HCT116 (cell line): ENCODE measurements around the gene ELFN1. TPM values are rescaled to one million over a fixed set of nuclear protein-coding genes. Genes with fewer than 3 reads are reported as not detected.
"Not testable (repeated sequence)": the region's sequence is repeated elsewhere in the genome, so short reads cannot be mapped to it uniquely, and the experiment has no call there.

ENCODE experiments used
- ATAC-seq: fragments of 200-7000 bp; cut with Tn5 transposase; 2 replicates; pipeline ENCODE4 v1.9.1; 2020; ENCODE audit warnings: mild to moderate bottlenecking, moderate library complexity
- BruUV-seq: library from RNA; stranded (reverse); fragments of 400-500 nt; replicated peaks from 2 replicates; lab custom pipeline; 2021; lab: Mats Ljungman, UMichigan
- CTCF ChIA-PET: fragments of 300-600 bp; sonication (Branson Sonifier 250); formaldehyde crosslinking; loops from one replicate; lab custom pipeline; 2021; ENCODE audit warnings: antibody characterized with exemption; lab: Charles Lee
- POLR2A ChIA-PET: fragments of 300-600, 350-600 bp; sonication (Branson Sonifier 250); formaldehyde crosslinking; loops from one replicate; lab custom pipeline; 2021; ENCODE audit warnings: antibody characterized with exemption; lab: Charles Lee
- RAD21 ChIA-PET, 2 experiments: fragments of 300-600 bp; sonication (Branson Sonifier 250); formaldehyde crosslinking; loops; one replicate each; lab custom pipeline; 2023; ENCODE audit warnings: low total read pairs in 2 of 2; ENCODE audit not compliant: uncharacterized antibody in 2 of 2, unreplicated experiment in 2 of 2, low non-redundant PET in 1 of 2; lab: Charles Lee
- DNase-seq: peaks from one replicate; pipeline ENCODE4 v3.0.0-alpha.2; 2010; ENCODE audit warnings: low read depth, low spot score
- H2AFZ ChIP-seq: fragments of 200-600 bp; shearing (Covaris generic), sonication (generic); 2 replicates; pipeline ENCODE4 v1.6.1; 2017; ENCODE audit warnings: low read depth, mixed run types, mixed read lengths, antibody characterized with exemption, low read length; ENCODE audit not compliant: poor library complexity, severe bottlenecking
- H3K27ac ChIP-seq: 2 replicates; pipeline ENCODE4 v1.5.1; 2012; ENCODE audit warnings: low read depth, low read length
- H3K27me3 ChIP-seq: fragments of 200-600 bp; sonication (generic); 2 replicates; pipeline ENCODE4 v1.6.1; 2016; ENCODE audit warnings: mixed run types, low read length, mixed read lengths; ENCODE audit not compliant: insufficient read depth
- H3K36me3 ChIP-seq, 2 experiments: fragments of 200-500 bp in 1 of 2; fragments of 200-600 bp in 1 of 2; sonication (Bioruptor generic) in 1 of 2; sonication (generic) in 1 of 2; 2 replicates each; pipeline versions ENCODE4 v1.5.1 to v1.6.1; 2014 to 2016; ENCODE audit warnings: low read length in 2 of 2, inconsistent platforms in 1 of 2, mixed read lengths in 1 of 2, mixed run types in 1 of 2; ENCODE audit not compliant: insufficient read depth in 2 of 2, control insufficient read depth in 1 of 2
- H3K4me1 ChIP-seq, 2 experiments: fragments of 200-600 bp in 1 of 2; sonication (generic) in 1 of 2; 2 replicates each; pipeline versions ENCODE4 v1.5.1 to v1.6.1; 2012 to 2017; ENCODE audit warnings: low read length in 2 of 2, inconsistent platforms in 1 of 2, mild to moderate bottlenecking in 1 of 2, mixed read lengths in 1 of 2, mixed run types in 1 of 2, moderate library complexity in 1 of 2; ENCODE audit not compliant: insufficient read depth in 2 of 2, control insufficient read depth in 1 of 2
- H3K4me2 ChIP-seq: fragments of 200-600 bp; sonication (generic); 2 replicates; pipeline ENCODE4 v1.6.1; 2017; ENCODE audit warnings: mixed run types, low read length, mixed read lengths
- H3K4me3 ChIP-seq, 2 experiments: fragments of 200-600 bp in 1 of 2; sonication (generic) in 1 of 2; replicated peaks in 1 of 2; 2 replicates each; pipeline ENCODE4 v1.5.1; 2011 to 2016; ENCODE audit warnings: low read length in 2 of 2, control low read depth in 1 of 2, low read depth in 1 of 2, mild to moderate bottlenecking in 1 of 2, mixed read lengths in 1 of 2, mixed run types in 1 of 2
- H3K79me2 ChIP-seq: fragments of 200-600 bp; sonication (generic); 2 replicates; pipeline ENCODE4 v1.6.1; 2017; ENCODE audit warnings: mild to moderate bottlenecking, mixed run types, low read length, moderate library complexity, mixed read lengths; ENCODE audit not compliant: insufficient read depth
- H3K9ac ChIP-seq: fragments of 200-600 bp; sonication (generic); 2 replicates; pipeline ENCODE4 v1.6.1; 2016; ENCODE audit warnings: low read length, mixed read lengths
- H3K9me2 ChIP-seq: fragments of 200-600 bp; sonication (generic), shearing (Covaris generic); 2 replicates; pipeline ENCODE4 v1.6.1; 2017; ENCODE audit warnings: mixed run types, mild to moderate bottlenecking, moderate library complexity; ENCODE audit not compliant: insufficient read depth
- H3K9me3 ChIP-seq, 2 experiments: fragments of 200-500 bp in 1 of 2; fragments of 200-600 bp in 1 of 2; sonication (Bioruptor generic) in 1 of 2; sonication (generic) in 1 of 2; 2 replicates each; pipeline ENCODE4 v1.6.1; 2014 to 2017; ENCODE audit warnings: low read length in 2 of 2, mixed read lengths in 2 of 2, inconsistent platforms in 1 of 2, low read depth in 1 of 2, mild to moderate bottlenecking in 1 of 2, mixed run types in 1 of 2, moderate library complexity in 1 of 2; ENCODE audit not compliant: control insufficient read depth in 1 of 2, insufficient read depth in 1 of 2
- H4K20me1 ChIP-seq: fragments of 200-600 bp; sonication (generic), shearing (Covaris generic); 2 replicates; pipeline ENCODE4 v1.6.1; 2017; ENCODE audit warnings: mixed run types, mild to moderate bottlenecking, moderate library complexity; ENCODE audit not compliant: insufficient read depth
- ATF3 ChIP-seq: IDR thresholded peaks from 2 replicates; pipeline ENCODE4 v1.6.1; 2012
- CBX3 ChIP-seq: IDR thresholded peaks from 2 replicates; pipeline ENCODE4 v1.6.1; 2012; ENCODE audit warnings: low read depth
- CEBPB ChIP-seq: IDR thresholded peaks from 2 replicates; pipeline ENCODE4 v1.6.1; 2012; ENCODE audit warnings: low read depth
- EGR1 ChIP-seq: IDR thresholded peaks from 2 replicates; pipeline ENCODE4 v1.6.1; 2012; ENCODE audit warnings: low read depth
- ELF1 ChIP-seq: IDR thresholded peaks from 2 replicates; pipeline ENCODE4 v1.6.1; 2012; ENCODE audit warnings: low read depth, borderline replicate concordance
- FOSL1 ChIP-seq: IDR thresholded peaks from 2 replicates; pipeline ENCODE4 v1.6.1; 2012; ENCODE audit warnings: low read depth
- SRF ChIP-seq: IDR thresholded peaks from 2 replicates; pipeline ENCODE4 v1.6.1; 2012; ENCODE audit warnings: low read depth
- ZNF274 ChIP-seq: fragments of 200-500 bp; sonication (Bioruptor generic); IDR thresholded peaks from 2 replicates; pipeline ENCODE4 v1.6.1; 2014; ENCODE audit warnings: mild to moderate bottlenecking, low read depth, low read length, inconsistent platforms
- intact Hi-C: fragments of 100-400 bp; cut with micrococcal nuclease; formaldehyde crosslinking; loops from 2 replicates; pipeline ENCODE4 v1.10.0; 2022
- total RNA-seq: library from RNA; stranded (reverse); gene quantifications from one replicate; pipeline ENCODE4 v1.2.1, GENCODE V29; 2021; ENCODE audit not compliant: unreplicated experiment
- TF ChIP-seq, protein P1 (sequence below): IDR thresholded peaks from 2 replicates; pipeline ENCODE4 v1.6.1; 2011; ENCODE audit warnings: mild to moderate bottlenecking, low read length, moderate library complexity; ENCODE audit not compliant: insufficient replicate concordance; ENCODE audit errors: extremely low read depth
- TF ChIP-seq, protein P2 (sequence below), 3 experiments: fragments of 200-600 bp in 1 of 3; sonication (generic) in 1 of 3; IDR thresholded peaks in 2 of 3; conservative IDR thresholded peaks in 1 of 3; 2 replicates each; pipeline ENCODE4 v1.5.1; 2012 to 2017; ENCODE audit warnings: low read depth in 2 of 3, low read length in 2 of 3, antibody characterized with exemption in 1 of 3, borderline replicate concordance in 1 of 3, control low read depth in 1 of 3, mild to moderate bottlenecking in 1 of 3, mixed read lengths in 1 of 3, mixed run types in 1 of 3, moderate library complexity in 1 of 3; ENCODE audit not compliant: insufficient read depth in 1 of 3
- TF ChIP-seq, protein P3 (sequence below): IDR thresholded peaks from 2 replicates; pipeline ENCODE4 v1.6.1; 2012; ENCODE audit warnings: low read depth

Gene ELFN1
- total RNA-seq, 1 experiment from 2014 or later: 4.4 TPM

DNA sequence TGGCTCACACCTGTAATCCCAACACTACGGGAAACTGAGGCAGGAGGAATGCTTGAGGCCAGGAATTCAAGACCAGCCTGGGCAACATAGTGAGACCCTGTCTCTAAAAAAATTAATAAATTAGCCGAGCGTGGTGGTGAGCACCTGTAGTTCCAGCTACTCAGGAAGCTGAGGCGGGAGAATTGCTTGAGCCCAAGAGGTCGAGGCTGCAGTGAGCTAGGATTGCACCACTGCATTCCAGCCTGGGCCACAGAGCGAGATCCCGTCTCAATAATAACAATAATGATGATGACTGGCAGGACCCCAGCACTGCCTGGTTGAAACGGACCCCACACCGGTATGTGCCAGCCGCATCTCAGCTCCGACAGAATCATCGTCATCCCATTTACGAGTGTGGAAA lies 93.0 kb downstream of the ELFN1 start:
- intact Hi-C loops: no loop called here
- H3K79me2 ChIP-seq: no peaks in the 10 kb centered on the region
- H3K27ac ChIP-seq: no peak overlapping the region
- H2AFZ ChIP-seq: no peak overlapping the region
- TF ChIP-seq CBX3 (no peak), ZNF274 (no peak), ELF1 (no peak), ATF3 (no peak), CEBPB (no peak), EGR1 (no peak), FOSL1 (no peak), SRF (no peak)
- TF ChIP-seq, protein P1, sequence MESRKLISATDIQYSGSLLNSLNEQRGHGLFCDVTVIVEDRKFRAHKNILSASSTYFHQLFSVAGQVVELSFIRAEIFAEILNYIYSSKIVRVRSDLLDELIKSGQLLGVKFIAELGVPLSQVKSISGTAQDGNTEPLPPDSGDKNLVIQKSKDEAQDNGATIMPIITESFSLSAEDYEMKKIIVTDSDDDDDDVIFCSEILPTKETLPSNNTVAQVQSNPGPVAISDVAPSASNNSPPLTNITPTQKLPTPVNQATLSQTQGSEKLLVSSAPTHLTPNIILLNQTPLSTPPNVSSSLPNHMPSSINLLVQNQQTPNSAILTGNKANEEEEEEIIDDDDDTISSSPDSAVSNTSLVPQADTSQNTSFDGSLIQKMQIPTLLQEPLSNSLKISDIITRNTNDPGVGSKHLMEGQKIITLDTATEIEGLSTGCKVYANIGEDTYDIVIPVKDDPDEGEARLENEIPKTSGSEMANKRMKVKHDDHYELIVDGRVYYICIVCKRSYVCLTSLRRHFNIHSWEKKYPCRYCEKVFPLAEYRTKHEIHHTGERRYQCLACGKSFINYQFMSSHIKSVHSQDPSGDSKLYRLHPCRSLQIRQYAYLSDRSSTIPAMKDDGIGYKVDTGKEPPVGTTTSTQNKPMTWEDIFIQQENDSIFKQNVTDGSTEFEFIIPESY: no peak
- TF ChIP-seq, protein P2, sequence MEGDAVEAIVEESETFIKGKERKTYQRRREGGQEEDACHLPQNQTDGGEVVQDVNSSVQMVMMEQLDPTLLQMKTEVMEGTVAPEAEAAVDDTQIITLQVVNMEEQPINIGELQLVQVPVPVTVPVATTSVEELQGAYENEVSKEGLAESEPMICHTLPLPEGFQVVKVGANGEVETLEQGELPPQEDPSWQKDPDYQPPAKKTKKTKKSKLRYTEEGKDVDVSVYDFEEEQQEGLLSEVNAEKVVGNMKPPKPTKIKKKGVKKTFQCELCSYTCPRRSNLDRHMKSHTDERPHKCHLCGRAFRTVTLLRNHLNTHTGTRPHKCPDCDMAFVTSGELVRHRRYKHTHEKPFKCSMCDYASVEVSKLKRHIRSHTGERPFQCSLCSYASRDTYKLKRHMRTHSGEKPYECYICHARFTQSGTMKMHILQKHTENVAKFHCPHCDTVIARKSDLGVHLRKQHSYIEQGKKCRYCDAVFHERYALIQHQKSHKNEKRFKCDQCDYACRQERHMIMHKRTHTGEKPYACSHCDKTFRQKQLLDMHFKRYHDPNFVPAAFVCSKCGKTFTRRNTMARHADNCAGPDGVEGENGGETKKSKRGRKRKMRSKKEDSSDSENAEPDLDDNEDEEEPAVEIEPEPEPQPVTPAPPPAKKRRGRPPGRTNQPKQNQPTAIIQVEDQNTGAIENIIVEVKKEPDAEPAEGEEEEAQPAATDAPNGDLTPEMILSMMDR (IDR thresholded peaks at IDR 0.05 in 2 of 3, conservative IDR thresholded peaks at IDR 0.05 in 1 of 3; ENCODE audit: borderline replicate concordance in 1 of 3, insufficient read depth in 1 of 3, low read depth in 2 of 3, low read length in 2 of 3): no peak
- TF ChIP-seq, protein P3, sequence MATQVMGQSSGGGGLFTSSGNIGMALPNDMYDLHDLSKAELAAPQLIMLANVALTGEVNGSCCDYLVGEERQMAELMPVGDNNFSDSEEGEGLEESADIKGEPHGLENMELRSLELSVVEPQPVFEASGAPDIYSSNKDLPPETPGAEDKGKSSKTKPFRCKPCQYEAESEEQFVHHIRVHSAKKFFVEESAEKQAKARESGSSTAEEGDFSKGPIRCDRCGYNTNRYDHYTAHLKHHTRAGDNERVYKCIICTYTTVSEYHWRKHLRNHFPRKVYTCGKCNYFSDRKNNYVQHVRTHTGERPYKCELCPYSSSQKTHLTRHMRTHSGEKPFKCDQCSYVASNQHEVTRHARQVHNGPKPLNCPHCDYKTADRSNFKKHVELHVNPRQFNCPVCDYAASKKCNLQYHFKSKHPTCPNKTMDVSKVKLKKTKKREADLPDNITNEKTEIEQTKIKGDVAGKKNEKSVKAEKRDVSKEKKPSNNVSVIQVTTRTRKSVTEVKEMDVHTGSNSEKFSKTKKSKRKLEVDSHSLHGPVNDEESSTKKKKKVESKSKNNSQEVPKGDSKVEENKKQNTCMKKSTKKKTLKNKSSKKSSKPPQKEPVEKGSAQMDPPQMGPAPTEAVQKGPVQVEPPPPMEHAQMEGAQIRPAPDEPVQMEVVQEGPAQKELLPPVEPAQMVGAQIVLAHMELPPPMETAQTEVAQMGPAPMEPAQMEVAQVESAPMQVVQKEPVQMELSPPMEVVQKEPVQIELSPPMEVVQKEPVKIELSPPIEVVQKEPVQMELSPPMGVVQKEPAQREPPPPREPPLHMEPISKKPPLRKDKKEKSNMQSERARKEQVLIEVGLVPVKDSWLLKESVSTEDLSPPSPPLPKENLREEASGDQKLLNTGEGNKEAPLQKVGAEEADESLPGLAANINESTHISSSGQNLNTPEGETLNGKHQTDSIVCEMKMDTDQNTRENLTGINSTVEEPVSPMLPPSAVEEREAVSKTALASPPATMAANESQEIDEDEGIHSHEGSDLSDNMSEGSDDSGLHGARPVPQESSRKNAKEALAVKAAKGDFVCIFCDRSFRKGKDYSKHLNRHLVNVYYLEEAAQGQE: no peak
- TF ChIP-seq, all 23 proteins: peak for 0
- ChIA-PET CTCF (no interaction called here), RAD21 (no interaction called here), POLR2A (no interaction called here)
- no peak for DNase-seq
- no peak for ATAC-seq
- Histone ChIP-seq H3K36me3 (no peaks in the 10 kb centered on the region), H3K9me2 (no peaks in the 10 kb centered on the region), H3K9me3 (no peaks in the 10 kb centered on the region; a peak in 1 of 4 replicates), H3K4me2 (no peak overlapping the region), H3K27me3 (no peaks in the 10 kb centered on the region), H3K9ac (no peak overlapping the region), H3K4me3 (no peak overlapping the region), H3K4me1 (peaks cover 0 to 4% of the 10 kb centered on the region in 2 experiments; a peak in 1 of 4 replicates), H4K20me1 (no peaks in the 10 kb centered on the region)
- BruUV-seq: no TSS peak

DNA sequence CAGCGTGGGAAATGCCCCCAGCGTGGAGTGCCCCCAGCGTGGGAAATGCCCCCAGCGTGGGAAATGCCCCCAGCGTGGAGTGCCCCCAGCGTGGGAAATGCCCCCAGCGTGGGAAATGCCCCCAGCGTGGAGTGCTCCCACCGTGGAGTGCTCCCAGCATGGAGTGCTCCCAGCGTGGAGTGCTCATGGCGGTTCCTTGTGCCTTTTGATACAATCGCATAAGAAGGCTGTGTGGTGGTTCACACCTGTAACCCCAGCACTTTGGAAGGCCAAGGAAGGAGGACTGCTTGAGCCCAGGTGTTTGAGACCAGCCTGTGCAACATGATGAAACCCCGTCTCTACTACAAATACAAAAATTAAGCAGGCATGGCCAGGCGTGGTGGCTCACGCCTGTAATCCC lies 93.8 kb downstream of the ELFN1 start:
- BruUV-seq, H3K4me2 ChIP-seq, H3K9me2 ChIP-seq, DNase-seq, H3K4me3 ChIP-seq, H3K36me3 ChIP-seq, H3K79me2 ChIP-seq, intact Hi-C loops, CTCF ChIA-PET, H3K27me3 ChIP-seq, H3K27ac ChIP-seq, H3K4me1 ChIP-seq, H2AFZ ChIP-seq, RAD21 ChIA-PET, H3K9ac ChIP-seq, H4K20me1 ChIP-seq, POLR2A ChIA-PET, H3K9me3 ChIP-seq, ATAC-seq: not testable (repeated sequence)
